HEK293 (cell line): ENCODE results near the gene ACER3.

Source experiments
- GFI1B ChIP-seq: fragments of 450-650 bp; formaldehyde crosslinking; IDR thresholded peaks from 2 replicates; pipeline ENCODE4 v1.5.1; 2016; ENCODE audit warnings: missing biosample characterization, missing genetic modification characterization
- PRDM1 ChIP-seq: fragments of 450-650 bp; formaldehyde crosslinking; IDR thresholded peaks from 2 replicates; pipeline ENCODE4; 2016; ENCODE audit warnings: missing biosample characterization, missing genetic modification characterization
- SP3 ChIP-seq: fragments of 450-650 bp; formaldehyde crosslinking; IDR thresholded peaks from 2 replicates; pipeline ENCODE4 v1.5.1; 2016; ENCODE audit warnings: missing biosample characterization, missing genetic modification characterization
- WT1 ChIP-seq: fragments of 450-650 bp; formaldehyde crosslinking; IDR thresholded peaks from 2 replicates; pipeline ENCODE4 v1.5.1; 2016; ENCODE audit warnings: missing biosample characterization, missing genetic modification characterization
- YY1 ChIP-seq: fragments of 450-650 bp; formaldehyde crosslinking; IDR thresholded peaks from 2 replicates; pipeline ENCODE4 v1.5.1; 2018; ENCODE audit warnings: missing biosample characterization, missing genetic modification characterization
- ZNF121 ChIP-seq: fragments of 450-650 bp; formaldehyde crosslinking; IDR thresholded peaks from 2 replicates; pipeline ENCODE4 v1.5.1; 2016; ENCODE audit warnings: missing biosample characterization, missing genetic modification characterization
- ZNF140 ChIP-seq: fragments of 450-650 bp; formaldehyde crosslinking; IDR thresholded peaks from 2 replicates; pipeline ENCODE4 v1.5.1; 2016; ENCODE audit warnings: missing biosample characterization, missing genetic modification characterization
- ZNF19 ChIP-seq: fragments of 450-650 bp; formaldehyde crosslinking; IDR thresholded peaks from 2 replicates; pipeline ENCODE4; 2016; ENCODE audit warnings: missing biosample characterization, missing genetic modification characterization, low read depth
- ZNF214 ChIP-seq: fragments of 450-650 bp; formaldehyde crosslinking; IDR thresholded peaks from 2 replicates; pipeline ENCODE4 v1.5.1; 2017; ENCODE audit warnings: missing biosample characterization, mild to moderate bottlenecking, missing genetic modification characterization, borderline replicate concordance
- ZNF274 ChIP-seq, 2 experiments: fragments of 200-500 bp in 1 of 2; fragments of 450-650 bp in 1 of 2; sonication (Bioruptor generic) in 1 of 2; formaldehyde crosslinking in 1 of 2; IDR thresholded peaks; 2 replicates each; pipeline versions ENCODE4 v1.5.1 to v1.6.1; 2014 to 2016; ENCODE audit warnings: borderline replicate concordance in 1 of 2, inconsistent platforms in 1 of 2, low read length in 1 of 2, missing biosample characterization in 1 of 2, missing genetic modification characterization in 1 of 2
- ZNF341 ChIP-seq: fragments of 450-650 bp; formaldehyde crosslinking; IDR thresholded peaks from 2 replicates; pipeline ENCODE4; 2016; ENCODE audit warnings: low read depth, missing biosample characterization, missing genetic modification characterization
- ZNF394 ChIP-seq: fragments of 450-650 bp; formaldehyde crosslinking; IDR thresholded peaks from 2 replicates; pipeline ENCODE4 v1.5.1; 2016; ENCODE audit warnings: missing biosample characterization, missing genetic modification characterization, mild to moderate bottlenecking, moderate library complexity, borderline replicate concordance
- ZNF426 ChIP-seq: fragments of 450-650 bp; formaldehyde crosslinking; IDR thresholded peaks from 2 replicates; pipeline ENCODE4 v1.5.1; 2017; ENCODE audit warnings: missing biosample characterization, missing genetic modification characterization, mild to moderate bottlenecking, inconsistent platforms, moderate library complexity
- ZNF433 ChIP-seq: fragments of 450-650 bp; formaldehyde crosslinking; IDR thresholded peaks from 2 replicates; pipeline ENCODE4 v1.5.1; 2016; ENCODE audit warnings: missing biosample characterization, missing genetic modification characterization, low read depth
- ZNF48 ChIP-seq: fragments of 450-650 bp; formaldehyde crosslinking; IDR thresholded peaks from 2 replicates; pipeline ENCODE4 v1.5.1; 2016; ENCODE audit warnings: missing biosample characterization, missing genetic modification characterization
- ZNF510 ChIP-seq: fragments of 450-650 bp; formaldehyde crosslinking; IDR thresholded peaks from 2 replicates; pipeline ENCODE4 v1.5.1; 2018; ENCODE audit warnings: mild to moderate bottlenecking, missing genetic modification characterization, missing biosample characterization; ENCODE audit not compliant: insufficient replicate concordance
- ZNF518A ChIP-seq: fragments of 450-650 bp; formaldehyde crosslinking; conservative IDR thresholded peaks from 2 replicates; pipeline ENCODE4 v1.5.1; 2016; ENCODE audit warnings: low read depth, missing biosample characterization, missing genetic modification characterization
- ZNF623 ChIP-seq: fragments of 450-650 bp; formaldehyde crosslinking; IDR thresholded peaks from 2 replicates; pipeline ENCODE4 v1.5.1; 2016; ENCODE audit warnings: missing biosample characterization, missing genetic modification characterization
- ZNF654 ChIP-seq: fragments of 450-650 bp; formaldehyde crosslinking; IDR thresholded peaks from 2 replicates; pipeline ENCODE4 v1.5.1; 2016; ENCODE audit warnings: low read depth, missing biosample characterization, missing genetic modification characterization
- ZNF664 ChIP-seq: fragments of 450-650 bp; formaldehyde crosslinking; IDR thresholded peaks from 2 replicates; pipeline ENCODE4 v1.5.1; 2016; ENCODE audit warnings: missing biosample characterization, missing genetic modification characterization
- ZNF768 ChIP-seq: fragments of 450-650 bp; formaldehyde crosslinking; IDR thresholded peaks from 2 replicates; pipeline ENCODE4 v1.5.1; 2018; ENCODE audit warnings: missing biosample characterization, mild to moderate bottlenecking, missing genetic modification characterization
- ZNF791 ChIP-seq: fragments of 450-650 bp; formaldehyde crosslinking; IDR thresholded peaks from 2 replicates; pipeline ENCODE4 v1.5.1; 2016; ENCODE audit warnings: missing biosample characterization, missing genetic modification characterization
- TF ChIP-seq, protein P1 (sequence below): fragments of 450-650 bp; formaldehyde crosslinking; IDR thresholded peaks from 2 replicates; pipeline ENCODE4 v1.5.1; 2016; ENCODE audit warnings: missing biosample characterization, missing genetic modification characterization
- TF ChIP-seq, protein P2 (sequence below): fragments of 450-650 bp; formaldehyde crosslinking; IDR thresholded peaks from 2 replicates; pipeline ENCODE4 v1.5.1; 2016; ENCODE audit warnings: missing biosample characterization, missing genetic modification characterization, low read depth
- TF ChIP-seq, protein P3 (sequence below): fragments of 450-650 bp; formaldehyde crosslinking; IDR thresholded peaks from 2 replicates; pipeline ENCODE4 v1.5.1; 2016; ENCODE audit warnings: missing biosample characterization, missing genetic modification characterization, borderline replicate concordance

ACER3 gene

GRCh38 chr11:76859708-76860227, 950 bp upstream of the ACER3 start (continued):
- TF ChIP-seq ZNF341 (tag by site-specific recombination) (peak; percentile 22; the same call in 1 of the 2 replicates), ZNF426 (tag by site-specific recombination) (peak; percentile 77), ZNF394 (tag by site-specific recombination) (peak; percentile 89), ZNF274 (IDR thresholded peaks at IDR 0.05; ENCODE audit: low read length) (no peak), ZNF274 (tag by site-specific recombination; IDR thresholded peaks at IDR 0.05; ENCODE audit: borderline replicate concordance) (no peak), ZNF510 (tag by site-specific recombination) (peak; percentile 45), ZNF19 (0 out of 2 replicates have a peak, but pooled peaks have one; percentile 47), ZNF664 (peak; percentile 67; the same call in 1 of the 2 replicates), ZNF518A (tag by site-specific recombination) (peak; percentile 85), ZNF654 (tag by site-specific recombination) (peak; percentile 20), GFI1B (no peak), YY1 (tag by site-specific recombination) (no peak), WT1 (tag by site-specific recombination) (no peak), PRDM1 (no peak), ZNF48 (tag by site-specific recombination) (no peak), SP3 (tag by site-specific recombination) (peak; percentile 15; the same call in 1 of the 2 replicates), ZNF768 (tag by site-specific recombination) (no peak), ZNF121 (no peak), ZNF433 (tag by site-specific recombination) (peak; percentile 58; the same call in 1 of the 2 replicates), ZNF623 (peak; percentile 67), ZNF791 (tag by site-specific recombination) (peak; percentile 79; the same call in 1 of the 2 replicates), ZNF214 (tag by site-specific recombination) (no peak), ZNF140 (tag by site-specific recombination) (peak; percentile 71; the same call in 1 of the 2 replicates)
- TF ChIP-seq, protein P1, sequence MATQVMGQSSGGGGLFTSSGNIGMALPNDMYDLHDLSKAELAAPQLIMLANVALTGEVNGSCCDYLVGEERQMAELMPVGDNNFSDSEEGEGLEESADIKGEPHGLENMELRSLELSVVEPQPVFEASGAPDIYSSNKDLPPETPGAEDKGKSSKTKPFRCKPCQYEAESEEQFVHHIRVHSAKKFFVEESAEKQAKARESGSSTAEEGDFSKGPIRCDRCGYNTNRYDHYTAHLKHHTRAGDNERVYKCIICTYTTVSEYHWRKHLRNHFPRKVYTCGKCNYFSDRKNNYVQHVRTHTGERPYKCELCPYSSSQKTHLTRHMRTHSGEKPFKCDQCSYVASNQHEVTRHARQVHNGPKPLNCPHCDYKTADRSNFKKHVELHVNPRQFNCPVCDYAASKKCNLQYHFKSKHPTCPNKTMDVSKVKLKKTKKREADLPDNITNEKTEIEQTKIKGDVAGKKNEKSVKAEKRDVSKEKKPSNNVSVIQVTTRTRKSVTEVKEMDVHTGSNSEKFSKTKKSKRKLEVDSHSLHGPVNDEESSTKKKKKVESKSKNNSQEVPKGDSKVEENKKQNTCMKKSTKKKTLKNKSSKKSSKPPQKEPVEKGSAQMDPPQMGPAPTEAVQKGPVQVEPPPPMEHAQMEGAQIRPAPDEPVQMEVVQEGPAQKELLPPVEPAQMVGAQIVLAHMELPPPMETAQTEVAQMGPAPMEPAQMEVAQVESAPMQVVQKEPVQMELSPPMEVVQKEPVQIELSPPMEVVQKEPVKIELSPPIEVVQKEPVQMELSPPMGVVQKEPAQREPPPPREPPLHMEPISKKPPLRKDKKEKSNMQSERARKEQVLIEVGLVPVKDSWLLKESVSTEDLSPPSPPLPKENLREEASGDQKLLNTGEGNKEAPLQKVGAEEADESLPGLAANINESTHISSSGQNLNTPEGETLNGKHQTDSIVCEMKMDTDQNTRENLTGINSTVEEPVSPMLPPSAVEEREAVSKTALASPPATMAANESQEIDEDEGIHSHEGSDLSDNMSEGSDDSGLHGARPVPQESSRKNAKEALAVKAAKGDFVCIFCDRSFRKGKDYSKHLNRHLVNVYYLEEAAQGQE (tag by site-specific recombination) = 0 out of 2 replicates have a peak, but pooled peaks have one; percentile 32
- TF ChIP-seq, protein P2, sequence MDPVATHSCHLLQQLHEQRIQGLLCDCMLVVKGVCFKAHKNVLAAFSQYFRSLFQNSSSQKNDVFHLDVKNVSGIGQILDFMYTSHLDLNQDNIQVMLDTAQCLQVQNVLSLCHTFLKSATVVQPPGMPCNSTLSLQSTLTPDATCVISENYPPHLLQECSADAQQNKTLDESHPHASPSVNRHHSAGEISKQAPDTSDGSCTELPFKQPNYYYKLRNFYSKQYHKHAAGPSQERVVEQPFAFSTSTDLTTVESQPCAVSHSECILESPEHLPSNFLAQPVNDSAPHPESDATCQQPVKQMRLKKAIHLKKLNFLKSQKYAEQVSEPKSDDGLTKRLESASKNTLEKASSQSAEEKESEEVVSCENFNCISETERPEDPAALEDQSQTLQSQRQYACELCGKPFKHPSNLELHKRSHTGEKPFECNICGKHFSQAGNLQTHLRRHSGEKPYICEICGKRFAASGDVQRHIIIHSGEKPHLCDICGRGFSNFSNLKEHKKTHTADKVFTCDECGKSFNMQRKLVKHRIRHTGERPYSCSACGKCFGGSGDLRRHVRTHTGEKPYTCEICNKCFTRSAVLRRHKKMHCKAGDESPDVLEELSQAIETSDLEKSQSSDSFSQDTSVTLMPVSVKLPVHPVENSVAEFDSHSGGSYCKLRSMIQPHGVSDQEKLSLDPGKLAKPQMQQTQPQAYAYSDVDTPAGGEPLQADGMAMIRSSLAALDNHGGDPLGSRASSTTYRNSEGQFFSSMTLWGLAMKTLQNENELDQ (tag by site-specific recombination) = no peak
- TF ChIP-seq, protein P3, sequence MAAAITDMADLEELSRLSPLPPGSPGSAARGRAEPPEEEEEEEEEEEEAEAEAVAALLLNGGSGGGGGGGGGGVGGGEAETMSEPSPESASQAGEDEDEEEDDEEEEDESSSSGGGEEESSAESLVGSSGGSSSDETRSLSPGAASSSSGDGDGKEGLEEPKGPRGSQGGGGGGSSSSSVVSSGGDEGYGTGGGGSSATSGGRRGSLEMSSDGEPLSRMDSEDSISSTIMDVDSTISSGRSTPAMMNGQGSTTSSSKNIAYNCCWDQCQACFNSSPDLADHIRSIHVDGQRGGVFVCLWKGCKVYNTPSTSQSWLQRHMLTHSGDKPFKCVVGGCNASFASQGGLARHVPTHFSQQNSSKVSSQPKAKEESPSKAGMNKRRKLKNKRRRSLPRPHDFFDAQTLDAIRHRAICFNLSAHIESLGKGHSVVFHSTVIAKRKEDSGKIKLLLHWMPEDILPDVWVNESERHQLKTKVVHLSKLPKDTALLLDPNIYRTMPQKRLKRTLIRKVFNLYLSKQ (tag by site-specific recombination) = no peak
